Effector memory CD4-positive, alpha-beta T cell (primary cell): Measurements from ENCODE around the gene ZNF14.
A peak's percentile ranks its signal among the peaks of the same experiment; 100 is the strongest.
"Not testable (repeated sequence)": the region's sequence is repeated elsewhere in the genome, so short reads cannot be mapped to it uniquely, and the experiment has no call there.

Source experiments
- DNase-seq, 3 donors: peaks; one replicate each; pipeline ENCODE4 v3.0.0-alpha.2; 2020
- H3K27ac ChIP-seq: 2 replicates; pipeline ENCODE4 v1.7.0; 2013; ENCODE audit warnings: mild to moderate bottlenecking, low read length, moderate library complexity; ENCODE audit not compliant: insufficient read depth, poor library complexity, severe bottlenecking
- H3K27me3 ChIP-seq: replicated peaks from 2 replicates; pipeline ENCODE4 v1.7.0; 2013; ENCODE audit warnings: mild to moderate bottlenecking, low read length; ENCODE audit not compliant: insufficient read depth, control insufficient read depth, poor library complexity, severe bottlenecking
- H3K36me3 ChIP-seq: 2 replicates; pipeline ENCODE4 v1.7.0; 2013; ENCODE audit warnings: mild to moderate bottlenecking, low read length, moderate library complexity; ENCODE audit not compliant: control insufficient read depth, insufficient read depth
- H3K4me1 ChIP-seq: 2 replicates; pipeline ENCODE4 v1.7.0; 2013; ENCODE audit warnings: low read length, mild to moderate bottlenecking; ENCODE audit not compliant: control insufficient read depth, insufficient read depth, poor library complexity, severe bottlenecking
- H3K4me3 ChIP-seq: 2 replicates; pipeline ENCODE4 v1.7.0; 2013; ENCODE audit warnings: low read length, low read depth, mild to moderate bottlenecking; ENCODE audit not compliant: insufficient read depth, poor library complexity, severe bottlenecking
- H3K9me3 ChIP-seq: 2 replicates; pipeline ENCODE4 v1.7.0; 2013; ENCODE audit warnings: mild to moderate bottlenecking, low read length, moderate library complexity; ENCODE audit not compliant: control insufficient read depth
- total RNA-seq, 3 donors: gene quantifications; one replicate each; lab custom pipeline; 2026; lab: John Stamatoyannopoulos, UW

Gene ZNF14
- total RNA-seq: 29.9 to 42.2 (median 38.9) reads per million in 3 donors

GRCh38 chr19:19732579-19733501 is at the start of gene ZNF14:
Gene ZNF14, minus strand, starts transcription at chr19:19733112. Its CDS starts 154 bp downstream, at chr19:19732958.
- peak; percentile 79 to 91 (median 83) for DNase-seq

DNA sequence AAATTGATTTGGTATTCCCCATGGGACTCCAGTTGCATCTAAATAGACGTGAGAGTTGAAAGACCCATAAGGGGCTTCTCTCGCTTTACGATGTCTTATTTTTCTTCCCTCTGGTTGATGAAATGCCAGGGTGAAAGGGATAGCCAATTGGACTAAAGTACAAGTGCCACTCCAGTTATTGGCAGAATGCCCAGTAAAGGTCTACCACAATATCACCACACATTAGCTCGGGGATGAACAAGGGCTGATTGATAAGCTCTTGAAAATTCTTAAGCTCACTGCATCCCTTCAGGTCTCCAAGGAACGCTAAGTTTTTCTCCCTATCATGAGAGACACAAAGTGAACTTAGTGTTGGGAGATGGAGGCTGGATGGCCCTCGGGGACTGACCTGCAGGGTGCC is 48.9 kb upstream of the ZNF14 start:
- not testable (repeated sequence) for H3K27me3 ChIP-seq, H3K36me3 ChIP-seq, H3K9me3 ChIP-seq, H3K4me3 ChIP-seq, H3K27ac ChIP-seq, DNase-seq
- H3K4me1 ChIP-seq: peaks cover 19% of the 10 kb centered on the region

More at GRCh38 chr19:19732579-19733501, at the start of gene ZNF14:
- Histone ChIP-seq H3K27me3 (no peaks in the 10 kb centered on the region), H3K9me3 (peaks cover 7% of the 10 kb centered on the region), H3K4me1 (peaks cover 2% of the 10 kb centered on the region), H3K4me3 (peak within 1 kb of the TSS; percentile 99), H3K36me3 (peaks cover 18% of the 10 kb centered on the region), H3K27ac (peak within 1 kb of the TSS; percentile 79)

DNA sequence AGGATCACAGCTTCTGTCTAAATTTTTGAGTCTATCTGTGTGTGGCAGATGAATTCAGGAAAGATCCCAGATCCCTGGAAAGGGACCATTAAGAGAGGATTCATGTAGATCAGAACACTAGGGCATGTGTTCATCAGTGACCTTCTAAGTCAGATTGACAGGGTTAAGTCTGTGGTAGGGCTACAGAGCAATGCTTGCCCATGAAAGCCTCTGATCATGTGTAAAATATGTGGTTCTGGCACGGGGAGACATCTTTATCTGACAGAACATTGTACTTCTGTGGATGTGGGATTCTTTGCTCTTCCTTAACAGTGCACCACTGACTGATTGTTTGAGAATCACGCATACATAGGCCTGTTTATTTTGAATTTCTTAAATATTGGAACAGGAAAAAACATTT is 45.8 kb upstream of the ZNF14 start:
- Histone ChIP-seq H3K9me3 (no peaks in the 10 kb centered on the region), H3K4me1 (peaks cover 28% of the 10 kb centered on the region), H3K27ac (no peak overlapping the region), H3K4me3 (no peak overlapping the region), H3K36me3 (no peaks in the 10 kb centered on the region), H3K27me3 (no peaks in the 10 kb centered on the region)
- no peak for DNase-seq

DNA sequence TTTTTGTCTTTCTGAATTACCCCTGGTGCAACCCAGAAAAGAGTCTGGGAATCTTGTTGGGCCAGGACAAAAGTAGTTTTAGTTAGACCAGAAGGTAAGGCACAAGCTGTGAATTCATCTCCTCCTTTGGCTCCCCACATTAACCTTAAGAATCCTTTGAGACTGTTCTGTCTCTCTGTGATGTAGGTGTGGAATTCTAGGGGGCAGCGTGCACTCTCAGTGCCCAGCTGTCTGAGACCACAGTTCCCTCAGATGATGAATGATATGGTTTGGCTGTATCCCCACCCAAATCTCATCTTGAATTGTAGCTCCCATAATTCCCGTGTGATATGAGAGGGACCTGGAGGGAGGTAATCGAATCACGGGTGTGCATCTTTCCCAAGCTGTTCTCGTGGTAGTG is 44.8 kb upstream of the ZNF14 start:
- peaks cover 28% of the 10 kb centered on the region for H3K4me1 ChIP-seq
- DNase-seq: no peak
- H3K4me3 ChIP-seq: no peak overlapping the region
- no peaks in the 10 kb centered on the region for H3K9me3 ChIP-seq
- H3K36me3 ChIP-seq: no peaks in the 10 kb centered on the region
- no peak overlapping the region for H3K27ac ChIP-seq
- H3K27me3 ChIP-seq: no peaks in the 10 kb centered on the region

DNA sequence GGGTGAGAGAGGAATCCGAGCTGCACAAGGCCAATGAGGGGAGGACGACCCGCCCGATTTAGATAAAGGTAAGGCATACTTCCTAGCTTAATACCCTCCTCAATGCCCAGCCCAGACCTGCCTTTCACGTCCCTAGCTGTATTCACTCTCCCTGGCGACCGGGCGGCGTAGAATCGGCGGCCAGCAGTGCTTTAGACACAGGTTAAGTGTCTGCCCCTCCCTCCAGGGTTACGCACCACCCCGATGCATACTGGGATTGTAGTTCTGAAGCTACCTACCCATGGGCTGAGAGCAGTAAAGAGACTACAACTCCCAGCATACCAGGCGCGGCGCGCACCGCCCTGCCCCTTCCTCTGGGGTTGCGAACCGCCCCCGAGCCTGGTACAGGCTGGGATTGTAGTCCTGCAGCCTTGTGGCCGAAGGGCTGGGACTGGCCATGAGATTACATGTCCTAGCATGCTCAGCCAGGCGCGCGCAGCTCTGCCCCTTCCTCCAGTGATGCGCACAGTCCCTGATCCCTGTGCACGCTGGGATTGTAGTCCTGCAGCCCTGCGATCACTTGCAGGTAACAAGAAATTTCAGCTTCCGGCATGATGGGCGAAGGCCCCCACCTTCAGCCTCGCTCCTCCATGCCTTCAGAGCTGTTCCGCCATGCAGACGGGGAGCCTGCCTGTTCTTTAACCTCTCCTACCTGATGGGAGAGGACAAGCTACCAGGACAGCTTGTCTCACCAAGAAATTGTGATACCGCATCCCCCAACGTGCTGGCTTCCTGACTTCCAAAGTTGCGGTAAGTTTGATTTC is 43.5 kb upstream of the ZNF14 start:
- H3K27ac ChIP-seq: peak overlapping the region; percentile 75
- H3K9me3 ChIP-seq: no peaks in the 10 kb centered on the region
- H3K4me3 ChIP-seq: peak overlapping the region; percentile 84
- H3K36me3 ChIP-seq: no peaks in the 10 kb centered on the region
- no peaks in the 10 kb centered on the region for H3K27me3 ChIP-seq
- DNase-seq: peak; percentile 70 to 89 (median 87)
- H3K4me1 ChIP-seq: peaks cover 28% of the 10 kb centered on the region

GRCh38 chr19:19775891-19776205 is 42.9 kb upstream of the ZNF14 start:
- H3K27me3 ChIP-seq: no peaks in the 10 kb centered on the region
- H3K4me3 ChIP-seq: peak overlapping the region; percentile 84
- H3K36me3 ChIP-seq: no peaks in the 10 kb centered on the region
- DNase-seq: no peak
- H3K4me1 ChIP-seq: peaks cover 28% of the 10 kb centered on the region
- H3K9me3 ChIP-seq: no peaks in the 10 kb centered on the region
- H3K27ac ChIP-seq: peak overlapping the region; percentile 75

- Histone ChIP-seq H3K4me3 (no peak overlapping the region), H3K4me1 (peaks cover 28% of the 10 kb centered on the region), H3K36me3 (no peaks in the 10 kb centered on the region), H3K9me3 (no peaks in the 10 kb centered on the region), H3K27me3 (no peaks in the 10 kb centered on the region), H3K27ac (no peak overlapping the region)
- DNase-seq: no peak
Observed at GRCh38 chr19:19774354-19775033, 41.6 kb upstream of the ZNF14 start.

GRCh38 chr19:19771963-19772362 is 39.1 kb upstream of the ZNF14 start:
- not testable (repeated sequence) for H3K4me3 ChIP-seq, DNase-seq, H3K27me3 ChIP-seq, H3K4me1 ChIP-seq, H3K9me3 ChIP-seq, H3K36me3 ChIP-seq, H3K27ac ChIP-seq

DNA sequence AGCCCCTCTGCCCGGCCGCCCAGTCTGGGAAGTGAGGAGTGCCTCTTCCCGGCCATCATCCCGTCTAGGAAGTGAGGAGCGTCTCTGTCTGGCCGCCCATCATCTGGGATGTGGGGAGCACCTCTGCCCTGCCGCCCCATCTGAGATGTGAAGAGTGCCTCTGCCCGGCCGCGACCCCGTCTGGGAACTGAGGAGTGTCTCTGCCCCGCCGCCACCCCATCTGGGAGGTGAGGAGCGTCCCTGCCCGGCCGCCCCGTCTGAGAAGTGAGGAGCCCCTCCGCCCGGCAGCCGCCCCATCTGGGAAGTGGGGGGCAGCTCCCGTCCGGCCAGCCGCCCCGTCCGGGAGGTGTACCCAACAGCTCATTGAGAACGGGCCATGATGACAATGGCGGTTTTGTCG is 37.1 kb upstream of the ZNF14 start:
- H3K4me1 ChIP-seq, H3K36me3 ChIP-seq, H3K9me3 ChIP-seq, H3K4me3 ChIP-seq, DNase-seq, H3K27ac ChIP-seq, H3K27me3 ChIP-seq: not testable (repeated sequence)
